ENCODE data around the gene TRIM47. TPM values are rescaled to one million over a fixed set of nuclear protein-coding genes. Genes with fewer than 3 reads are reported as not detected.
"Not testable (repeated sequence)": the region's sequence is repeated elsewhere in the genome, so short reads cannot be mapped to it uniquely, and the experiment has no call there.

The TRIM47 gene
- total RNA-seq, 1 experiment from 2014 or later: 125 TPM

GRCh38 chr17:75869282-75870141, 8.9 kb downstream of the TRIM47 start:
- in situ Hi-C loops (cut with HindIII; ENCODE audit: low pct_unique_long_range_greater_than_20kb, low sequenced_read_pairs): no loop called here
- Histone ChIP-seq H3K36me3 (ENCODE audit: control insufficient read depth, insufficient read depth, low read length) (no peaks in the 10 kb centered on the region), H3K27me3 (ENCODE audit: control insufficient read depth, insufficient read depth, low read length) (no peaks in the 10 kb centered on the region), H3K4me3 (ENCODE audit: low read depth in 2 of 2, low read length in 2 of 2) (no peak overlapping the region), H3K9me3 (ENCODE audit: control insufficient read depth, insufficient read depth, low read depth, low read length) (no peaks in the 10 kb centered on the region), H3K27ac (ENCODE audit: low read length) (peak overlapping the region; percentile 67; the same call in 1 of the 2 replicates), H3K4me1 (ENCODE audit: control insufficient read depth, insufficient read depth, low read length) (peaks cover 19% of the 10 kb centered on the region)
- TF ChIP-seq POLR2AphosphoS5 (IDR thresholded peaks at IDR 0.05; ENCODE audit: low read depth, low read length): no peak
- TF ChIP-seq CTCF (IDR thresholded peaks at IDR 0.05): no peak
- no peak for TF ChIP-seq TCF7L2 (IDR thresholded peaks at IDR 0.05; ENCODE audit: low read depth, low read length)
- no peak for TF ChIP-seq REST (IDR thresholded peaks at IDR 0.05; ENCODE audit: insufficient read depth in 1 of 2, low read depth in 2 of 2, low read length in 1 of 2)
- TF ChIP-seq SIN3A (IDR thresholded peaks at IDR 0.05; ENCODE audit: borderline replicate concordance, insufficient read depth, low read depth, low read length): no peak
- ChIA-PET CTCF (no interaction called here), POLR2A (interaction anchor here (0.6 kb wide), 1 partner anchor 9 kb away, joined by 4 read pairs; no protein-coding TSS in a partner anchor)
- no peak for ATAC-seq
- DNase-seq (ENCODE audit: low read depth, low spot score): no peak
- no TSS peak for BruUV-seq (replicated peaks)
- intact Hi-C loops (cut with micrococcal nuclease; ENCODE audit: unreplicated experiment): no loop called here

- H3K27me3 ChIP-seq (ENCODE audit: control insufficient read depth, insufficient read depth, low read length); H3K36me3 ChIP-seq (ENCODE audit: control insufficient read depth, insufficient read depth, low read length); DNase-seq (ENCODE audit: low read depth, low spot score); in situ Hi-C loops (cut with HindIII; ENCODE audit: low pct_unique_long_range_greater_than_20kb, low sequenced_read_pairs); BruUV-seq (replicated peaks); ATAC-seq; H3K4me3 ChIP-seq (ENCODE audit: low read depth in 2 of 2, low read length in 2 of 2); CTCF ChIA-PET; H3K9me3 ChIP-seq (ENCODE audit: control insufficient read depth, insufficient read depth, low read depth, low read length); intact Hi-C loops (cut with micrococcal nuclease; ENCODE audit: unreplicated experiment); POLR2A ChIA-PET; H3K27ac ChIP-seq (ENCODE audit: low read length): not testable (repeated sequence)
- H3K4me1 ChIP-seq (ENCODE audit: control insufficient read depth, insufficient read depth, low read length): peaks cover 19% of the 10 kb centered on the region
Observed at GRCh38 chr17:75868730-75869281, 9.6 kb downstream of the TRIM47 start.

- in situ Hi-C loops (cut with HindIII; ENCODE audit: low pct_unique_long_range_greater_than_20kb, low sequenced_read_pairs); H3K9me3 ChIP-seq (ENCODE audit: control insufficient read depth, insufficient read depth, low read depth, low read length); DNase-seq (ENCODE audit: low read depth, low spot score); H3K36me3 ChIP-seq (ENCODE audit: control insufficient read depth, insufficient read depth, low read length); H3K4me1 ChIP-seq (ENCODE audit: control insufficient read depth, insufficient read depth, low read length); BruUV-seq (replicated peaks); H3K27ac ChIP-seq (ENCODE audit: low read length); intact Hi-C loops (cut with micrococcal nuclease; ENCODE audit: unreplicated experiment); ATAC-seq; H3K27me3 ChIP-seq (ENCODE audit: control insufficient read depth, insufficient read depth, low read length); H3K4me3 ChIP-seq (ENCODE audit: low read depth in 2 of 2, low read length in 2 of 2): not testable (repeated sequence)
- ChIA-PET CTCF (interaction anchor here (0.6 kb wide), 1 partner anchor 15 kb away, joined by 3 read pairs; no protein-coding TSS in a partner anchor), POLR2A (interaction anchor here (0.7 kb wide), 1 partner anchor 792 kb away, joined by 7 read pairs; no protein-coding TSS in a partner anchor)
Observed at GRCh38 chr17:75865404-75866188, 12.8 kb downstream of the TRIM47 start.

GRCh38 chr17:75864887-75865286, 13.5 kb downstream of the TRIM47 start:
- BruUV-seq (replicated peaks); H3K36me3 ChIP-seq (ENCODE audit: control insufficient read depth, insufficient read depth, low read length); H3K27me3 ChIP-seq (ENCODE audit: control insufficient read depth, insufficient read depth, low read length); in situ Hi-C loops (cut with HindIII; ENCODE audit: low pct_unique_long_range_greater_than_20kb, low sequenced_read_pairs); DNase-seq (ENCODE audit: low read depth, low spot score); H3K9me3 ChIP-seq (ENCODE audit: control insufficient read depth, insufficient read depth, low read depth, low read length); H3K4me3 ChIP-seq (ENCODE audit: low read depth in 2 of 2, low read length in 2 of 2); ATAC-seq; H3K4me1 ChIP-seq (ENCODE audit: control insufficient read depth, insufficient read depth, low read length); intact Hi-C loops (cut with micrococcal nuclease; ENCODE audit: unreplicated experiment); H3K27ac ChIP-seq (ENCODE audit: low read length): not testable (repeated sequence)
- ChIA-PET POLR2A (interaction anchor here (0.6 to 0.7 kb wide), 2 partner anchors 85 to 791 kb away, joined by 3 to 7 read pairs; a partner anchor contains a TSS), CTCF (interaction anchor here (0.6 kb wide), 2 partner anchors 16 to 85 kb away, joined by 3 read pairs; a partner anchor contains a TSS)
